HL-60 (cell line): ENCODE measurements around the gene ISG20.

Experiments
- DNase-seq, 2 experiments: peaks; one replicate each; pipeline ENCODE4 v3.0.0-alpha.2; 2010 to 2020; ENCODE audit warnings: low read depth in 1 of 2, low spot score in 1 of 2
- H3K27ac ChIP-seq: fragments of 250-450 bp; sonication (Bioruptor Pico); replicated peaks from 2 replicates; pipeline ENCODE4 v1.5.1; 2020; ENCODE audit warnings: mild to moderate bottlenecking, moderate library complexity
- H3K27me3 ChIP-seq: fragments of 250-450 bp; sonication (Bioruptor Pico); 2 replicates; pipeline ENCODE4 v1.5.1; 2021; ENCODE audit warnings: mild to moderate bottlenecking, moderate library complexity; ENCODE audit not compliant: insufficient read depth, poor library complexity, severe bottlenecking
- H3K4me3 ChIP-seq: replicated peaks from 2 replicates; pipeline ENCODE4 v1.5.1; 2011; ENCODE audit warnings: mild to moderate bottlenecking, control low read depth, low read length; ENCODE audit not compliant: insufficient read depth
- CTCF ChIP-seq: IDR thresholded peaks from one replicate; pipeline ENCODE4 v1.5.1; 2011; ENCODE audit warnings: low read length, control low read depth, inconsistent platforms; ENCODE audit not compliant: insufficient read depth
- GABPA ChIP-seq: IDR thresholded peaks from 2 replicates; pipeline ENCODE4 v1.6.1; 2012; ENCODE audit warnings: low read depth
- POLR2AphosphoS5 ChIP-seq: IDR thresholded peaks from 2 replicates; pipeline ENCODE4 v1.6.1; 2012; ENCODE audit warnings: low read depth
- REST ChIP-seq: IDR thresholded peaks from 2 replicates; pipeline ENCODE4 v1.6.1; 2012; ENCODE audit warnings: low read depth; ENCODE audit not compliant: insufficient replicate concordance
- SPI1 ChIP-seq: IDR thresholded peaks from 2 replicates; pipeline ENCODE4 v1.6.1; 2012; ENCODE audit warnings: low read depth, mild to moderate bottlenecking, borderline replicate concordance

ISG20 gene

GRCh38 chr15:88635318-88635717, 3.5 kb upstream of the ISG20 start:
- no peak overlapping the region for H3K4me3 ChIP-seq
- no peak for TF ChIP-seq CTCF
- TF ChIP-seq SPI1 = no peak
- TF ChIP-seq REST = no peak
- TF ChIP-seq POLR2AphosphoS5 = no peak
- no peak for TF ChIP-seq GABPA
- H3K27ac ChIP-seq = no peak overlapping the region
- H3K27me3 ChIP-seq = no peaks in the 10 kb centered on the region
- no peak for DNase-seq

- DNase-seq = no peak
- H3K27me3 ChIP-seq = no peaks in the 10 kb centered on the region
These were observed 2.8 kb upstream of the ISG20 start for GRCh38 chr15:88636050-88636449.

GRCh38 chr15:88636654-88637053, 2.2 kb upstream of the ISG20 start:
- no peak overlapping the region for H3K4me3 ChIP-seq
- TF ChIP-seq POLR2AphosphoS5 (no peak), GABPA (no peak), REST (no peak), SPI1 (no peak)
- no peak for DNase-seq
- no peaks in the 10 kb centered on the region for H3K27me3 ChIP-seq
- no peak overlapping the region for H3K27ac ChIP-seq

More at GRCh38 chr15:88636050-88636449, 2.8 kb upstream of the ISG20 start:
- Histone ChIP-seq H3K27ac (no peak overlapping the region), H3K4me3 (no peak overlapping the region)
- no peak for TF ChIP-seq SPI1
- no peak for TF ChIP-seq CTCF
- TF ChIP-seq GABPA = no peak

GRCh38 chr15:88637436-88637835, 1.4 kb upstream of the ISG20 start:
- TF ChIP-seq SPI1 (no peak), GABPA (no peak), POLR2AphosphoS5 (no peak), CTCF (no peak), REST (no peak)
- Histone ChIP-seq H3K27ac (no peak overlapping the region), H3K27me3 (no peaks in the 10 kb centered on the region), H3K4me3 (no peak overlapping the region)
- no peak for DNase-seq
